Suprapubic skin (tissue), 3 donors: ENCODE results near the gene PAX6.

Source experiments
- EP300 ChIP-seq: sonication (generic); formaldehyde crosslinking; IDR thresholded peaks from one replicate; pipeline ENCODE4 v1.6.1; 2017; ENCODE audit warnings: antibody characterized with exemption
- POLR2A ChIP-seq, 2 donors: fragments of 450-650 bp; IDR thresholded peaks; one replicate each; pipeline ENCODE4 v1.6.1; 2017; ENCODE audit warnings: antibody characterized with exemption in 2 of 2, mild to moderate bottlenecking in 2 of 2, moderate library complexity in 2 of 2
- TF ChIP-seq, protein P1 (sequence below), 2 donors: fragments of 200-600 bp in 1 of 2; fragments of 450-650 bp in 1 of 2; sonication (generic) in 1 of 2; IDR thresholded peaks; one replicate each; pipeline ENCODE4 v1.5.1; 2016 to 2019; ENCODE audit warnings: antibody characterized with exemption in 2 of 2, mild to moderate bottlenecking in 1 of 2, moderate library complexity in 1 of 2

- TF ChIP-seq, protein P1, sequence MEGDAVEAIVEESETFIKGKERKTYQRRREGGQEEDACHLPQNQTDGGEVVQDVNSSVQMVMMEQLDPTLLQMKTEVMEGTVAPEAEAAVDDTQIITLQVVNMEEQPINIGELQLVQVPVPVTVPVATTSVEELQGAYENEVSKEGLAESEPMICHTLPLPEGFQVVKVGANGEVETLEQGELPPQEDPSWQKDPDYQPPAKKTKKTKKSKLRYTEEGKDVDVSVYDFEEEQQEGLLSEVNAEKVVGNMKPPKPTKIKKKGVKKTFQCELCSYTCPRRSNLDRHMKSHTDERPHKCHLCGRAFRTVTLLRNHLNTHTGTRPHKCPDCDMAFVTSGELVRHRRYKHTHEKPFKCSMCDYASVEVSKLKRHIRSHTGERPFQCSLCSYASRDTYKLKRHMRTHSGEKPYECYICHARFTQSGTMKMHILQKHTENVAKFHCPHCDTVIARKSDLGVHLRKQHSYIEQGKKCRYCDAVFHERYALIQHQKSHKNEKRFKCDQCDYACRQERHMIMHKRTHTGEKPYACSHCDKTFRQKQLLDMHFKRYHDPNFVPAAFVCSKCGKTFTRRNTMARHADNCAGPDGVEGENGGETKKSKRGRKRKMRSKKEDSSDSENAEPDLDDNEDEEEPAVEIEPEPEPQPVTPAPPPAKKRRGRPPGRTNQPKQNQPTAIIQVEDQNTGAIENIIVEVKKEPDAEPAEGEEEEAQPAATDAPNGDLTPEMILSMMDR (IDR thresholded peaks at IDR 0.05) = no peak
- TF ChIP-seq EP300 (no peak), POLR2A (IDR thresholded peaks at IDR 0.05) (no peak)
Measured at GRCh38 chr11:31824879-31825837, 14.0 kb upstream of the PAX6 start.
